Germinal center (tissue), 1 donor: ENCODE data around the gene ELL2.

Source experiments
- DNase-seq: peaks from one replicate; pipeline ENCODE4 v3.0.0; 2012; ENCODE audit warnings: mixed read lengths, low spot score

Gene ELL2

DNA sequence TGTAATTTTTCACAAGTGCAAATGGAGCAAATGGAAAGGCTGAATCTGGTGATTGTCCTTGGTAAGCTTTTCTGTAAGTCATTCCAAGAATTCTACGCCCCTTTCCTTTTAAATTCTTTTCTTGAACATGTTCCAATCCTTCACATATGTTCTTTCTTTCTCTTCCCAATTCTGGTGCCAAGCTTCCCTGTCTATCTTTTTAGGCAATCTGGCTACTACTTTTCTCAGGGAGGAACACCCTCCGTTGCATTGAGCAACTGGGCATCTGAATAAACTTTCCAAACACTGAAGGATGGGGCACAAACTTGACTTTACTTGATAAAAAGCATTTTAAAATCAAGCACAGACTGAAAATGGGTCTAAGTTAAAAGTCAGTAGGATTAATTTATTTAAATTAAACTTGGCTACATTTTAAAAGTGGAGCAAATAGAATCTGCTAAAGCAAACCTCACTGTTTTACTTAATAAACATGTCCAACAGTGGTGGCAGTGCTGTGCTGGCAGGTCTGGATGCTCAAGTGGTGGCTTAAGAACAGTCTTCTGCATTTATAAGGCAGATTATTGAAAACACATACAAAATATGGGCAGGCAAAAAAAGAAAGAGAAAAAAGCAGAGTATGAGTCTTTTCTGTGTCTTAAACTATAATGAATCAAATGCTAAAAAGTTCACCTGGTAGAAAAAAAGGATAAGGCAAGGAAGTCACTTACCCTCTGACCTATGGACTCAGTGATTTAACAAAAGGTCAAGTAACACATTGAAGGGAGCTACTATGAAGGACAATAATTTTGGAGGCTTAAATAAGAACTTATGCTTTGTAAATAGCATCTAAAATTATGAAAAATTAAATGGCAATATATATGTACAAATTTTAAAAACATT, 5.4 kb downstream of the ELL2 start:
- no peak for DNase-seq

DNA sequence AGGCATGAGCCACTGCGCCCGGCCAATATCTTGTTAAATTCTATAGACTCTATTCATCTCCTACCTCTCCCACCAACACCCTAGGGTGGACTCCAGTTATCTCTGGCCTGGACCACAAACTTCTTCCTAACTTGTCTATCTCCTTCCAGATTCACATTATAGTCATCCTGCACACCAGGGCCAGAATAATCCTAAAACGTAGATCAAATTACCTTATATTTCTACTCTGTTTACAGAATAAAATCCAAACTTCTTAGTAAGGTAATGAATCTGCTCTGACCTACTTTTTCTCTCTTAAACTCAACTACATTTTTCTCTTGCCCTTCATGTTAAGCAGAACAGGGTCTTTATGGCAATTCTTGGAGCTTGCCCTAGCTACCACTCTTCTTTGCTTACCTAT, 6.9 kb downstream of the ELL2 start:
- DNase-seq: no peak

DNA sequence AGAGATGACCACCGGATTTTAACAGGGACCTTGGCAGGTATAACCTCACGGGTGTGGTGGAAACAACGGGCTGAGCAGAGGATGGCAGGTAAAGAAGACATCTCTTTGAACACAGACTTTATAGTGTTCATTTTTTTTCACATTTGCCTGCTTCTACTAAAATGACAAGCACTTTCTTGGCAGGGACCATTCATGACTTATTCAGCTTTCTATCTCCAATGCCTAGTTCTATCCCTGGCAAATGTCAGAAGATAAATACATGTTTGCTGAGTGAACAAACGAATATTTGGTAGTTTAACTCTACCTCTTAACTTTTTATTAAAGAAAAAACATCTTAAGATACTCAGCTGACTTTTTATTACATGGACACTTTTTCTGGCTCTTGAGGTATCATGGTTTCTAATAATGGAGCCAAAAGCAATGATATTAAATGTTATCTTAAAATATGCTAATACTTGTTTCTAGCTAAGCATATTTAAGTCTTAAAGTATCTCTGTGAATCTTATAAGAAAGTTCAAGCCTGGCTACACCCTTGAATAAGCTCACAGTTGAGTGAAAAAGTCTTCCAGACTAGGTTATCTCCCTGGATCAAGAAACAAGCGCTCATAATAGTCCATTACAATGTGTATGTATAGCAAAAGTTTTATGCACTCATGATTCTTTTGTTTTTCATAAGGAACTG, 8.5 kb downstream of the ELL2 start:
- no peak for DNase-seq

DNA sequence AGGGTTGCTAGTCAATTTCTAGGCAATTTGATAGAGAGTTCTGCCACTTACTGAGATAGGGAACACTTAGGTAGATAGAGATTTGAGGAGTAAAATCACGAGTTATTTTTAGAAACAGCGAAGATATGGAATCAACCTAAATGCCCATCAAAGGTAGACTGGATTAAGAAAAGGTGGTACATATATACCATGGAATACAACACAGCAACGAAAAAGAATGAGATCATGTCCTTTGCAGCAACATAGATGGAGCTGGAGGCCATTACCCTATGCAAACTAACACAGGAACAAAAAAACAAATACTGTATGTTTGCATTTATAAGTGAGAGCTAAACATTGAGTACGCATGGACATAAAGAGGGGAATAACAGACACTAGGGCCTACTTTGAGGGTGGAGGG, 9.7 kb downstream of the ELL2 start:
- no peak for DNase-seq

DNA sequence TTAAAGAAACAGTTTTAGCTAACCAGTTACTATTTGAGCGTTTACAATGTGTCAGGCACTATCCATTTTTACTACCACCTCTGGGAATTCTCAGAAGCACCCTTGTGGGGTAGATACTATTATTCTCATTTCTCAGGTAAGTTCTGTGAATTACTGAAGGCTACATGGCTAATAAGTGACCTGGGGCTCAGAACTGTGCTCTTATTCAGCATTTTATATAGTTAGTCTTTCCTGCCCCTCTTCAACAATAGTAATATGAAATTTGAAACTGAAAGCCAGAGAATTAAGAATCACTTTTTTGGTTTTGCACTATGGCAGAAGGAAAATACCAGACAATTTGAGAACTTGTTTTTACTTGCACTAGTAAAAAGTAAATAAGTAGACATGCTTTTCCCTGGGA, 11.8 kb downstream of the ELL2 start:
- no peak for DNase-seq

DNA sequence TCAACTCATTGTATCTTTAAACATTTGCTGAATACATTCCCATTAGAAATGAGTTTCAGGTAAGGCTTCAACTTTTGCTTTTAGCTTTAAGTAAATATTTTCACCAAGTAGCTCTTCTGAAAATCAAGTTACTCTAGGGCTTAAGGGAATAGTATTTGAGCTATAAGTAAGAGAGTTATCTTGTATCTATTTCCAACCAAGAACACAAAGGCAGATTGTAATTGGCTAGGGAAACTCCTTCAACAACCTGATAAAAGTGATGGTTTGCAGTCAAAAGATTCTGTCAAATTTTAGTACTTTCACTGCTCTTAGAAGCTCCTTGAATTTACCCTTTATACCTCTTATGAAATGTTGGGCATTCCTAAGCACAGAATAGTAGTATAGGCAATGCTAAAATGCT, 13.0 kb downstream of the ELL2 start:
- no peak for DNase-seq

DNA sequence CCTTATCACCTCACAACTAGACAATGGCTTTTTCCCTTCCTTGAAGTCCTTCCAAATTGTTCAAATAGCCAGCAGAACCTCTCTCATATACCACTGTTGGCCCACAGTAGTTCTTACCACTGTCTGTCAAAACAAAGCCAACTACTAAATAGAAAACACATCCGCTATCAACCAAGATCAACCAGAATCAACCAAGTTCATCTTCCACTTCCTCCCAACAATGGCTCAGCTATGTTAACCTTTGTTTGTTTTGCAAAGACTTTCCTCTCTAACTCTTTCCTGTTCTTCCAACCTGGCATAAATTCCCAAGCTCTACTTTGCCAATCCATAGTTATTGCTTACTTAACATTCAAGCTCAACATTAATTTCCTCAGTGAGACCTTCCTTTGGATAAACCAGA, 15.2 kb downstream of the ELL2 start:
- no peak for DNase-seq

DNA sequence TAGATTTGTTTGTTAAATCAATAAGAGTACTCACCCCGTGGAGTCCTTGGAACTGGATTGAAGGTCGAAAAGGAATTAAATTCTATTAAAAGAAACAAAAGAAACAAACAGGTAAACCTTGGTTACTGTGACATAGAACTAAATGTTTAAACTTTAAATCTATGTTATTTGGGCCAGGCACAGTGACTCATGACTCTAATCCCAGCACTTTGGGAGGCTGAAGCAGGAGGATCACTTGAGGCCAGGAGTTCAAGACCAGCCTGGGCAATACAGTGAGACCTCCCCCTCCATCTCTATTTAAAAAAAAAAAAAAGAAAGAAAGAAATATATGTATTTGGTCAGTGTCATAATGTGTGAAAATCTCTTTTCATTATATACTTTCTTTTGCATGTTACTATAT, 18.7 kb downstream of the ELL2 start:
- no peak for DNase-seq

DNA sequence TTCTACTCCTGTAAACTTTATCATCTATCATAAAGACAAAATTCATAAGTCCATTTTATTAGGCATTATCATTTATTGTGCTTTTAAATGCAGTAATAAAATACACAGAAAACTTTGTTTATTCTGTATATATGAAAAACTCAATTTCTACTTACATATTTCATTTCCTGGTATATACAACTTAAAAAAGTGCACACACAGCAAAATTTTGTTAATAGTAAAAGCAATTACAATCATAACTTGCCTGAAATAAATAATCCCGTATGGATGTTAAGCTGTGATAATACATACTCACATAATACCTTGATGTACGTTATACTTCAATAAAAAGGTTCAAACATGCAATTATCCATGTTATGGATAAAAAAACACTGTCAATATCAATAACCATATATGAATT, 19.2 kb downstream of the ELL2 start:
- no peak for DNase-seq

DNA sequence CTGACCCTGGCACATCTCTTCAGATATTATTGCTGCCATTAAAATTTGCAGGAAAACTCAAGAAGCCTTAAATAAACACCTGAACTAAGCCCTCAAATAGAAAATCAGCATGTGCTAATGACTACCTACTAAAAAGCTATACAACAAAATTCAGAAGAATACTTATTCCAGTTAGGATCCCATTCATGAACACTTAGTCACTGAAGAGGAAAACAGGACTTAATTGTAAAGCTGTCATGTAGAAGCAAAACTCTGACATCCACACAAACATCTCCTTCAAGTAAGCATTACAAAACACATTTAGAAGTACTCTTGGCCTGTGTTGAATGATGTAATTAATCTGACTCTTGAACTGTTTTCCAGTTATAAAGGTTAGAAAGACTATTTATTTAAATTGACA, 19.9 kb downstream of the ELL2 start:
- DNase-seq: no peak

DNA sequence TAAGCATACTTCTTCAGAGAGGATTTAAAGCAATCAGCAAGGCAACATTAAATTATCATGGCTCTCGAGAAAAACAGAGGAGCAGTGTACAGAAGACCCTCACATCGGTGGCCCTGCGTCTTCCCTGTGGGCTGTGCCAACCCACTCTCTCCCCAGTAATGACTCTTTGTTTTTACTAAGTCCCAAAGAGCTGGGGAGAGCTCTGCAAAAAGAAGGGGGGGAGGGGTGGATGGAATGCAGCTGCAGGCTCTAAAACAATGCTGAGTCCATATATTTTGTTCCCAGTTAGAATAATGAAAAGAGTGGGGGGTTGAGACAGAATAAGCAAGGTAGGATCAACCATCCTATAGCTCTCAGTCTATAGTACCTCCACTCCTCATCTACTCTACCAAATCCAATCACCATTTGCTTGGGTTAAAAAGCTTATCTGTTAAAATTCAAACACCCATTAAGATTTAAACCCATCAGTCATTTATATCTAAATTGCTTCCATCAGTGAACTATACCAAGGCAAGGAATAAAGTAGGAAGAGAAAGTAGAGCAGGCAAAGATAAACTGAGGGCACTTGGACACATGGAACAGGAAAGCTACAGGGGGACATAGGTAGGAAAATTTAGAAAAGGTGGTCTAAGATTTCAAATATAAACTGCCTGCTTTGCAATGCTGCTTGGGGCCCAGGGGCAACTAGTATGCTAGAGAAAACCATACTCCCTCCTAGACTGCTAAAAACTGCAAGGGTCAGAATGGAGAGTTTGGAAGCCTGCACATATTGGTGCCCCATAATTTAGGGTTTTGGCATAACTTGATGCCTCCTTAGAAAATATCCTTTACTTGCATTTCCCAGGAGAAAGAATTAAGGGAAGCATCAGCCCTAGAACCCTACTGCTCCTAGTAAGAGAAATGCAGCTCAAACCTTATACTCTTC, 20.6 kb downstream of the ELL2 start:
- DNase-seq: no peak

DNA sequence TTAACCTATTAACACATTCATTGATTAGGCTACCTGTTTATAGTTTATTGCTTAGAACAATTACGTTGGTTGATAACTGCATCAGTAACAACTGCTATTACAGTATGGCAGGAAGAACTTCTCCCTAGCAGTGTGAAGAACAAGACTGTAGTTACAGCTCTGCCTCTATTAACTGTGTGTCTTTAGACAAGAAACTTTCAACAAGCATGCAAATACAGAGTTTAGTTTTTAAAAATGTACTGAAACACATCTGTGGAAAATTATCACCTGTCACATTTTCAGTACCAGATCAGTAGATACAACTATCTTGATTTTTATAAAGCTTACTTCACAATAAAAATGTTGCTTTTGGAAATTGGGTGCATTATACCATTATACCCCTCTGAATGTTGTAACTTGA, 22.2 kb downstream of the ELL2 start:
- no peak for DNase-seq

DNA sequence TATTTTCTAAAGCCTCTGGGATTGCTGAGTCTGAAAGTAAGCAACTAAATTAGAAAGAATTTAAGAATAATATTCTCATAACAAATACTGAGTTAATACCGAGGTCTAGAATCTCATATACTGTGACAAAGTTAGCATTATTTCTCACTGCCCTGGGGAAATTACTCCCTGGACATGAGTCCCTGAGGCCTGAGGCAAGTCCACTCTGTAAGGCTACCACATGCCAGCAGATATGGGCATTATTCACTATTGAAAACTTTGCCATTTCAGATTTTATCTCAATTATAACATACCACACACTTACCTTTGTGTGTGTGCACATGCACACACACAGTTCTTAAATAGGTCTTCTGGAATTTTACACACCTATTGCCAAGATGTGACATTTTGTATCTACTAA, 22.9 kb downstream of the ELL2 start:
- DNase-seq: no peak

DNA sequence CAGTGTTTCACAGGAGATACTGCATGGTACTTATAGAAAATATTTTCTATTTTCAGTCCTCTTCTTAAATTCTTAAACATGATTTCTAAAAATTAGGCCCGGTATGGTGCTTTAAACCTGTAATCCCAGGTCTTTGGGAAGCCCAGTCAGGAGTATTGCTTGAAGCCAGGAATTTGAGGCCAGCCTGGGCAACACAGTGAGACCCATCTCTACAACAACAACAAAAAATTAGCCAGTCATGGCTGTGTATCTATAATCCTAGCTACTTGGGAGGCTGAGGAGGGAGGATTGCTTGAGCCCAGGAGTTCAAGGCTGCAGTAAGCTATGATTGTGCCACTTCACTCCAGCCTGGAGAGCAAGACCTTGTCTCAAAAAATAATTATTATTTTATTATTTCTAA, 23.3 kb downstream of the ELL2 start:
- no peak for DNase-seq

DNA sequence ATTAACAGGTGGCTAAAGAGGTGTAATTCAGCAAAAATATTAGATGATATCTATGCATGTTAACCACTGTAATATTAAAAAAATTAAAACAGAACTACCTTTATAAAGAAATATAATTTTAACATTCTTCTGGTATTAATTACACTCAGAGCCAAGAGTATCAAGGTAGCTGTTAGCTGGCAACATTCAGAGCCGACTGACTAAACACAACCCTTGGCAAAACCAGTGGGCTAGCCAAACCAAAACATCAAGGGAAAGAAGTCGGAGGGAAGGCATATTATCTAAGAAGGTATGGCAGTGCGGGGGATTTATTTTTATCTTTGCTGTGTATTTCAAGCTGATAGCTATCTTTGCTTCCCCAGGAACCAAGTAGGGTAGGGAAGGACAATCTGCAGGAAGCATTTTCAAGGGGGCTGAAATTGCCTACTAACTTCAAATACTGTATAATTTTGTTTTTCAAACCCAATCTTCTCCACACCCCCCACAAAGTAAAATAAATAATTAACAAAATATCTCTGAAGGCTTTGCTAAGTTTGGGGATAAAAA, 24.0 kb downstream of the ELL2 start:
- no peak for DNase-seq

DNA sequence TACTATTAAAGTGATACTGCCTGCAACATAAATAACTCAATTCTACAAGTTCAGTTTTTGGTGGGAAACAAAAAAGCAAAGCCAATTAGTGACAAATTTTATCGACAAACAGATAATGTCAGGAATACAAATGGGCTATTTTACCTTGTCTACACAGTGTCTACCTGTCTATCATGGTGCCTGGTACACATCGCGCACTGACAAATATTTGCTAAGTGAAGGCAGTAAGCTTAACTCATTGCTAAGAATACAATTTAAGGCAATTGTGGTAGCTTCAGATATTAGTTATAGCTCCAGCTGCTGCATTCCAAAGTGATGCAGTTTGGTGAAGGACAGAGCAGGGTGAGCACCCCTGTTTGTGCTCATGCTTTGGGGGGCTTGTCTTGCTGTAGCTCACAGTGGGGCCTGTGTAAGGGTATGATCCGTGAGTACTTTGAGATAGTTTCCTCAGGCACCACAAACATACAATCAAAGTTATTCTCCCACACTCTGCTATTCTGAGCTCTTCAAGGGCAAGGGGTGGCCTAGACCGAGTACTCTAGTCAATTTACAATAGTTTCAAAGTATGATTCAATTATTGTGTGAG, 24.7 kb downstream of the ELL2 start:
- DNase-seq: no peak

DNA sequence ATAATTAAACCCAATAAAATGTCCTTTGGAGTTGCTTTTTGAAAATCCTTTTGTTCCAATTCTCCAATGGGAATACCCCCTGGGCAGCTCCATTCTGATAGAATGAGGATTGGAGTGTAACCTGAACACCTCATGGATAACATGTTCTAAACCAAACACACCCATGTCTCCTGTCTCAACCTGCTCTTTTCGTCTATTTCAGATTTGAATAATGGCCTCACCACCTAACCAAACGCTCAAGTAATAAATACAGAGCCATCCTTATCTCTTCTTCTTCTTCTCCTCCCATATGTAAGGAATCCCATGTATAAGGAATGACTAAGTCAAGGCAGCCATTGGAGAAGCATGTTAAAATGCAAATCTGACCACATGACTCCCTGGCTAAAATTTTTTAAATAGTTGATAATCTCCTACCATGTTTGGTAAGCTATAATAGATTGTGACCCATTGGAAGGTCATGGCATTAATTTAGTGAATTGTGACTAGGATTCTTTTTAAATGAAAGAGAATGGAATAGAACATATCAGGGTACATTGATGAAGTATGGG, 26.0 kb downstream of the ELL2 start:
- DNase-seq: no peak

DNA sequence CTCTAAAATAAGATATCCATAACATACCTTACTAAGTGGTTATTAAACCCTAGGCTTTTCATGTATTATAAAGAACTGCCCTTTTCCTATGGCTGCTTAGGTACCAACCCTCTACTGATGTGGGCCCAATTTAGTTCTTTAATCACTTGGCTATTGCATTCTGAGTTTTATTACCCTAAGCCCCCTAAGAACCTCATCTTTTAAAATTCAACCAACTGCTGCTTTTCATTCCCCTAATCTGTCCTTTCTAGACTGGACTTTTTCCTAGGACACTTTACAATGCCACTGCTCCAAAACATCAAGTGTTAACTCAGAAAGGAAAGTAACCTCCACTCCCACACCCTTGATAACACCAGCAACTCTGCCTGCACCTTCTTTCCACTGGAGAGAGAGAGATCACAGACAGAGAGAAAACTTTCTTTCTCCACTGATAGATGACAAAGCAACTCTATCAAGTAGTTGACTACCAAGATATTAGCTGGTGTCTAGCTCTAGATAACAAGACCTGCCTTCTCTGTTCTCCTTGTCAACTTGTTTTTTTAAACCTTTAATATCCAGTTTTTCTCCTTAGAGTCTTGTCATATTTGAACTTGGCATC, 27.3 kb downstream of the ELL2 start:
- DNase-seq: no peak

DNA sequence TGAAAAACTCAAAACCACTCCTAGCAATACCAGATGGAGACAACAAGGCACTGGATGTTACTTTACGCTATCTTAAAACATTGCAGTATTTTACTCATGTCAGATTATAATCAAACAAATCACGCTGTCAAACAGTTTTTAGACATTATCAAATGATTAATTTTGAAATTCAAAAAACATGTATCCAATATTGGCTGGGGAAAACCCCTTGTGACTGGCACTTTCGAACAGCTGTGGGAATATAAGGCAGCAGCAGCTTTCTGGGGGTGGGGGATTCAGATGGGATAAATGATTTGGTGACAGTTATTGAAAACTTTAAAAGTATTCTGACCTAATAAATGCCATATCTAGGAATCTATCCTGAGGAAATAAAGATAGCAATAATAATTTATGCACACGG, 28.7 kb downstream of the ELL2 start:
- no peak for DNase-seq

DNA sequence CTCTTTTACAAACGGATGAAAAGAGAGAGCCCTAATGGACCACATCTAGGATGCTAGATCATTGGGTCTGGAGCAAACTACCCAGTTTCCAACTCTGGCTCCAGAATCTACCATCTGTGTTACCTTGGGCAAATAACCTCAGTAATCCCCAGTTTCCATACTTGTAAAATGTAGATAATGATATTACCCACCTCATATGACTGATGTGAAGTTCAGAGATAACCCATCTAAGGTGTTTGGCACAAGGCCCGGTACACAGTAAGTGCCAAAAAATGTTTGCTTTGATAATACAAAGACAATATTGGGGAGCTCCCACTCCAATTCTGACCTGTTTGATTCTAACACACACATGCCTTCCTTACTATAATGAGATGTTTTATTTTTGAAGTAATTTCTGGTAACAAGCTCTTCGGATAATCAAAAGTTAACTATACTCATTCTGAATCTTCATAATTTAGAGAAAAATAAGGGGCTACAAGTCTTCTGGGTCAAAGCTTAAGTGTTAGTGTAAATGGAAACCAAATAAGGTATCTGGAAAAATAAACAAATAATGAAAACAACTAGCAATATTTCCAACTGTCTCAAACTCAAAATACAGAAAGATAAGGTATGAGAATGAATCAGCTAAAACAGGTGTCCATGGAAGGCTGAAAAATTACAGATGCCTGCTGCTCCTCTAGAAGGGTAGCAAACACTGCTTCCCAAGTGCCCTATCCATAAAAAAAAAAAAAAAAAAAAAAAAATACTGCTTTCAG, 30.4 kb downstream of the ELL2 start:
- DNase-seq: no peak
